HG02885 (cell line): ENCODE data around the gene BCOR.

ENCODE experiments used
- ATAC-seq: cut with Tn5 transposase; IDR thresholded peaks from one replicate; pipeline ENCODE4 v1.9.1; 2021; ENCODE audit warnings: mild to moderate bottlenecking; ENCODE audit not compliant: unreplicated experiment, poor library complexity

Gene BCOR

GRCh38 chrX:40073439-40074054 is 24.2 kb downstream of the BCOR start:
- ATAC-seq = no peak

- no peak for ATAC-seq
These were observed 25.5 kb downstream of the BCOR start for GRCh38 chrX:40072246-40072645.

- no peak for ATAC-seq
These were observed 29.7 kb downstream of the BCOR start for GRCh38 chrX:40068048-40068447.

GRCh38 chrX:40066700-40067099 is 31.1 kb downstream of the BCOR start:
- ATAC-seq = no peak

GRCh38 chrX:40065296-40066046 is 32.3 kb downstream of the BCOR start:
- no peak for ATAC-seq

- no peak for ATAC-seq
These were observed 33.6 kb downstream of the BCOR start for GRCh38 chrX:40064055-40064597.

- ATAC-seq = no peak
These were observed 34.2 kb downstream of the BCOR start for GRCh38 chrX:40063555-40063954.

GRCh38 chrX:40062525-40063155 is 35.1 kb downstream of the BCOR start:
- no peak for ATAC-seq

GRCh38 chrX:40061871-40062524 is 35.8 kb downstream of the BCOR start:
- ATAC-seq = no peak

GRCh38 chrX:40061005-40061404 is 36.8 kb downstream of the BCOR start:
- no peak for ATAC-seq

GRCh38 chrX:40060356-40060845 is 37.4 kb downstream of the BCOR start:
- ATAC-seq = no peak

- no peak for ATAC-seq
These were observed 39.0 kb downstream of the BCOR start for GRCh38 chrX:40058719-40059118.

- no peak for ATAC-seq
These were observed 40.4 kb downstream of the BCOR start for GRCh38 chrX:40057405-40057804.

GRCh38 chrX:40056420-40056819 is 41.3 kb downstream of the BCOR start:
- ATAC-seq = no peak

- no peak for ATAC-seq
These were observed 42.3 kb downstream of the BCOR start for GRCh38 chrX:40055495-40055894.

- no peak for ATAC-seq
These were observed 43.0 kb downstream of the BCOR start for GRCh38 chrX:40054793-40055192.

GRCh38 chrX:40050532-40050931 is 47.2 kb downstream of the BCOR start:
- no peak for ATAC-seq

- ATAC-seq = no peak
These were observed 48.6 kb downstream of the BCOR start for GRCh38 chrX:40049084-40049641.

GRCh38 chrX:40047485-40047884 is 50.3 kb downstream of the BCOR start:
- ATAC-seq = no peak

GRCh38 chrX:40043895-40044294 is 53.9 kb downstream of the BCOR start:
- ATAC-seq = no peak
